ENCODE results near the gene ELF4.

Gene ELF4

DNA sequence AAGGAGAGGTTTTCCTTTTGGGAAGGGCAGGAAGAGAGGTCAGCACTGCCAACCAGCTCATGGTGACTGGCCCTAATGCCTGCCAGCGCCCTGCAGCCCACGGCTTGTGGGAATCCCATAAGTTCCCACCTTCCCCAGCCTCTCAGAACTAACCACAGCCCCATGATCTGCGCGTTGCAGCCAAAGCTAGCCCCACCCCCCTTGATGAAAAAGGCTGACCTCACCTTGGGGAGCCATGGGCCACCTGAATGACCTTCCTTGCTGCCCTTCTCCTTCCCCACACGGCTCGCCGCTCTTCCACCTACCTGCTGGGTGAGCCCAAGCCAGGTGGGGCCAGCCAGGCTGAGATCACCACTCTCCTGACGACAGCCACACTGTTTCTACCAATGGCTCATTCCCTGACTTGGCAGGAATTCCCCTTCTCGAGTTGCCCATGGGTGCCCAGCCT is 3.9 kb upstream of the ELF4 start:
- no peak for DNase-seq (ENCODE audit: low spot score)

DNA sequence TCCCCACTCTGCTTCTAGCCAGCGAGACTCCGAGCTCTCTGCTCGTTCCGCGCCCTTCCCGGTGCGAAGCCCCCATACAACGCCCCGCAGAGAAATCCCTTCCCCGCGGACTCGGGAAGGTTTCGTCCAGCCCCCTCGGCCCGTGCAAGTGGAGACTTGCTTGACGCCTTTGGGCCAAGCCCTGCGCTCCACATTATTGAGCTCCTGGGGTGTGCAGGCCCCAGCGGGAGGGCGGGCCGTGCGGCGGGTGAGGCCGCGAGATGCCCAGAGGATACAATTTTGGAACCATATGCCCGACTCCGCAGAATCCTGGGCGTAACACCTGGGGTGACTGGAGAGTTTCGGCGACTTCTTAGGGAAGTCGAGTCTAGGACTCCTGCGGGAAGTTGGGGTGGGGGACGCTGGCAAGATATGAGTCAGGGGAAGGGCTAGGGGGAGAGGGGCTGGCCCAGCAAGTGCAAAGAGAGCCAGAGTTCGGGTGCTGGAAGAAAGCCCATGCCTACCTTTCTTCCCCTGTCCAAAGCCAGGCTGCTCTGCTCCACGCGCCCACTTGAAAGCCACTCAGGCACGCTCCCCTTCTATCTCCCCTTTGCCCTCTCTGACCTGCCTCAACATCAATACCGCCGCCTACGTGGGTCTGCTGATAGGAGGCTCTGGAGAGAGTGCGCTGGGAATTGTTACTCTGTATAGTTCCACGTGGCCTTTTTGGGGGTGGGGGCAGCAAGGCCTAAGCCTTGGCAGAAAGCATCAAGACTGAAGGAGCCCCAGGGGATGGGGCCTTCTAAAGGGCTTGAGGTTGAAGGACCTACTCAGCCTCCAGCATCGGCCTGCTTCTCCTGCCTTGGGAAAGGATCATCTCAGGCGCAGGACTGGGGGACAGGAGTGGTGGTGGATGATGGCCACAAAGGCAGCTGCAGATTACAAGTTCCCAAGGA is 1.2 kb upstream of the ELF4 start:
- no peak for DNase-seq (ENCODE audit: low spot score)

DNA sequence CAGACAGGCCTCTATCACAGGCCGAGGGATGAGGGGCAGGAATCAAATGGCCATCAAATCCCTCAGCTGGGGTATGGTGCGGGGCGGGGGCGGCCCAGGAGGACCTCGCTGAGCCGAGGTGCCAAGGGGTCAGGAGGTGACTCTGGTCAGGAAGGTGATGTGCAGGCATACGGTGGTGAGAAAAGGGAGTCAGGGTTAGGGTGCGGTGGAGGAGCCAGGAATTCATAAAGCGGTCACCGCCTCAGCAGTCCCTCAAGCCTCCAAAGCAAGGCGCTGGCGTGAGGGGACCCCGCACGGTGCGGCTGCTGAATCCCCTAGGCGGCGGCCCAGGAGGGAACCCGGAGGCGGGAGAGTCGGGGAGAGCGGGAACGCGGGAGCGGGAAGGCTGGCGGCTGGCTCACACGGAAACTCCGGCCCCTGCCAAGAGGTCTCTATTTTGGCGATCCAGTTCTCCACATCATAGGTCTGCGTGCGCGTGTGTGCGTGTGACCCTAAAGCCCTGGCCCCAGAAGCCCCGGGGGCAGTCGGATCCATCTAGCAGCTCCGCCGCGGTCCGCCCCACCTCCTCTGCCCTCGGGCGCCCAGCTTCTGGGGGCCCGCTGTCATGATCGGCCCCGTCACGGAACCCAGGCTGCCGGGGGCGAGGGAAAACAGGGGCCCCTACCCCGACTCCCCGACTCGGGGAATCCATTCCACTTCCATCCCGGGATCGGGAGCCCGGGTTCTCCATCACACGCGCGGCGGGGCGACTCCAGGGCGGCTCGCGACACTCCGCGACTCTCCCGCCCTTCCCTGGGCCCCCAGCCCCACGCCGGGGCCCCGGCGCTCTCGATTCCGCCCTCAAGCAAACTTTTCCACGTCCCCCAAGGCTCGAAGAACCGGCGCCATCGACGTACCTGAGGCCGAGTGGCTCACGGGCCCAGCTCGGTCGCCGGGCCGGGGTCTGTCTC is 593 bp downstream of the ELF4 start:
- no peak for DNase-seq (ENCODE audit: low spot score)

DNA sequence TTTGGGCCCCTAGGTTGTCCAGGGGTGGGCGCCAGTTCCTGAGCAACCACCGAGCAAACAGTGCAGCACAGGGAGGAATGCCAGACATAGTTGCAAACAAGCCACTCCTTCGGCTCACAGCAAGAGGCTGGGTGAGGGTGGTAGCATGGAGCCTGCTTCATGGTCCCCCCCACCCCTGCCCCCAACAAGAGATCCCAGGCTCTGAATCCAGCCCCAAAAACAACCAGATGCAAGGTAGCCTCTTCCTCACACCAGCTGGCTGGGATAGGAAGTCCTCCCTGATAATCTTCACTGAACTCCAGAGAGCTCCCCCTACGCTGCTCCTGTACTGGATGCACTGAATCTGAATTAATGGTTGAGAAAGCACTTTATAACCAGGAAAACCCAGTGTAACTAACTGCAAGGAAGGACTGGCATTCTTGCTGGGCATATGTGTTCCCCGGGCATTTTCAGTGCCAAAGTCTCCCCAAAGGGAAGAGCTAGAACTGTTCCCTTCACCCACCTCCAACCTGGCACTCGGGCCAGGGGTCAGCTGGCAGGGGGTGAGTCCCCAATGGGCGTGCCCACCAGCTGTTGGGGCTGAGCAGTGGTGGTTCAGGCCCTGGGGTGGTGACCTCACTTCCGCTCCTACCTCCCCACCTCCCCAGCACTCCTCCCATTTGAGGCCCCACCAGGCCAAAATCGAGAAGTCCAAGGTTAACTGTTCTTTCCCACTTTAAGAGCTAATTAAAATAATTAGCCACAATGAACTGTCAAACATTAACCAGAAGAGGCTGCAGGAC is 1.5 kb downstream of the ELF4 start:
- peak; percentile 51 for DNase-seq (ENCODE audit: low spot score)

DNA sequence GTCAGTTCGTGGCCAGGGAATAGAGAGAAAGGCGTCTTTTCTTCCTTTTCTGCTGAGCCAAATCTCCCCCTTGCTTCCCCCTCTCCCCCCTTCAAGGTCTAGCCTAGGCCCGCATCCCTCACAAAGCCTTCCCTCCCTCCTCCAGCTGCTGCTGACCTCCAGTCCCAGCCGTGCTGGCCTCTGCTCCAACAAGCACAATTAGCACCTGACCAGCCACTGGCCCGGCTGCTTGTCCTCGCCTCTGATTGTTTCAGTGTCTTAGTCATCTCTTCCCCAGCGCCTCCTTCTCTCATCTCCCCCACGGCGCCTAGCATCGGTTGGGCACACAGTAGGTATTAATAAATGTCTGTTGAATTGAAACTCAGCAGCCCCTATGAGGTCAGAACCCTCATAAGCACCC is 4.2 kb downstream of the ELF4 start:
- no peak for DNase-seq (ENCODE audit: low spot score)

DNA sequence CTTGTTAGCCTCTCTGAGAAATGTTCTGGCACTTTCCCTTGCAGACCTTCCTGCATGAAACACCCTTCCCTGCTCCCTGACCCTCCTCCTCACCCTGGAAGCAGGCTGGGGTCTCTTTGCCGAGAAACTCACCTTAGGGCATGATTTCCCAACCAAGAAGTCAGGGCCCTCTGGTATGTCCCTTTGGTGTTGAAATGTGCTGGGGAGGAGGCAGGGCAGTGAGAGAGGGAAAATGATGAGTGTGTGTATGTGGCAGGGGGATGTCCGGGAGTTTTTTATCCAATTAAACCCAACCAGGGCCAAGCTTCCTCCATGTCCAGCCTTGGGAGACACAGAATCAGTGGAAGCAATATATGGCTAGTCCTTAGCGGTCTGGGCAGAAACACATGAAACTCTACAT is 5.1 kb downstream of the ELF4 start:
- DNase-seq (ENCODE audit: low spot score) = no peak

DNA sequence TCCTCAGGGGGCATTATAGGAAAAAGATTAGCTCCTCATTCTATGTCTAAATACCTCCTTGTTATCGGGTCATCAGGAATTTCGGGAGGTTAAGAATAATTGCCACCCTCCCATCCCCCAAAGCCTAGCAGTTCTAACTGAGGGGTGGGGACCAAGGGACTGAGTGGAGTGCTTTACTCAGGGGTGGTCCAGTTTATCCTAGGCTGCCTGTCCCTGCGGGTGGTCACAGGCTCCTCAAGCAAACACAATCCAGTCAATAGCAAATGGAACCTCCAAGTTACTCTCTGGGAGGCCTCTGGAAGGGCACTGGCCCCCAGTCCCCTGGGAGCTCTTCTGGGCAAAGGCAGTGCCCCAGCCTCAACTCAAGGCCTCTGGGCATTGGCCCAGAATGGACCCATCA is 6.7 kb downstream of the ELF4 start:
- no peak for DNase-seq (ENCODE audit: low spot score)

DNA sequence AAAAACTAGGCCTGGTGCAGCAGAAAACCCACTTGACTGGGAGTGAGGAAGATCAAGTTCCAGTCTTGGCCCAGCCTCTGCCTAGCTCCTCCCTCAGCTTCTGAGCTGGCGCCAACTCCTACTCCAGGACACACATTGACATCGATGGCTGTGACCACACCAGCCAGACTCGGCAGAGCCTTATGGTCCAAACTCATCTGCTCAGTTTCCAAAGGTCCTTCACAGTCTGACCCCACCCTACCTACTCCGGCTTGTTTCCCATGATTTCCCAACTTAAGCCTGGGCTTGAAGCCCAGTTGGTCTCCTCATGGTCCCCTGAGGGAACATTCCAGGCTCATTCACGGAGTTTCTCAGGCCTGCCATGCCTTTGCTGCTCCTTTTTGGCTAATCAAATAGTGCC is 10.1 kb downstream of the ELF4 start:
- no peak for DNase-seq (ENCODE audit: low spot score)

DNA sequence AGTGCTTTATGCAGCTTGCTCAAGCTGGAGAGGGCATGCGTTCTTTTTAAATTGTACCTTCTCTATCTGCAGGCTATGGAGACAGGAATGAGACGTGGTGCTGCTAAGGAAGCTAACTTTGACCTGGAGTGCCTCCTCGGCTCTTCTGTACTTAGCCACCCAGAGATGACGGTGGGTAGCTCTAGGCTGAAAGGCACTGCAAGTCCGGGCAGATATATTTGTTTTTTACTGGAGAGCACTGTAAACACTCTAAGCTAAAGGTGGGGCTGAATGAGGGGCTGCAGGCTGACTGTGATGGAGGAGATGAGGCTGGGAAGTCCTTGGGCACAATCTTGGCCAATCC is 12.1 kb downstream of the ELF4 start:
- DNase-seq (ENCODE audit: low spot score) = no peak

DNA sequence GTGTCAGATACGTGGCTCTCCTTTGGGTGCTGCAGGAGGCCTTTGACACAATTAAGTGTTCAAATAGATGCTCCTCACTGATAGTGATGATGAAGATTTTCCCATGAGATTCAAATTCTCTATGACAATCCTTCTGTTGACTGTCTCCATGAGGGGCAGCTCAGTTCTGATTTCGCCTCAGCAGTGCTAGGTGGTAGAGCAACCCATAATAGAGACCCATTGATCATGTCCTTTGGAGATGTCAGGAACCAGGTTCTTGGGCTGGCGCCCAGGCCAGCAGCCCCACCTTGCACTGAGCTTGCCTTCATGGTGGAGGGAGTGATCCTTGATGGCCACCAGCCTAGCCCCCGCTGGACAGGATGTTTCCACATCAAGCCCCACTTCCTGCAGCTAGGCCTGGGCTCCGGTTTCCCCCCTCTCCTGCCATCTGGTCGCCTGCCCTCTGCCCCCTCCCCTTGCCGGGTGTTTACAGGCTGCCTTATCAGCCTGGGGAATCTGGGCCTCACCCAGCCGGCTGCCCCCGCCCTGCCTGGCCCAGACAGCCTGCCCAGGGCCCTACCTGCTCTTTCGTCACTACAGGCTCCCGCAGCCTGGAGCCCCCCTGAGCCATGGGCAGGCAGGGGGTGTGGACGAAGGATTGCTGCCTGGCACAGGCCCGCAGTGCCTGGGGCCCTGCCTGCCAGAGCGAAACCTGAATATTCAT is 12.6 kb downstream of the ELF4 start:
- peak; percentile 32 for DNase-seq (ENCODE audit: low spot score)

DNA sequence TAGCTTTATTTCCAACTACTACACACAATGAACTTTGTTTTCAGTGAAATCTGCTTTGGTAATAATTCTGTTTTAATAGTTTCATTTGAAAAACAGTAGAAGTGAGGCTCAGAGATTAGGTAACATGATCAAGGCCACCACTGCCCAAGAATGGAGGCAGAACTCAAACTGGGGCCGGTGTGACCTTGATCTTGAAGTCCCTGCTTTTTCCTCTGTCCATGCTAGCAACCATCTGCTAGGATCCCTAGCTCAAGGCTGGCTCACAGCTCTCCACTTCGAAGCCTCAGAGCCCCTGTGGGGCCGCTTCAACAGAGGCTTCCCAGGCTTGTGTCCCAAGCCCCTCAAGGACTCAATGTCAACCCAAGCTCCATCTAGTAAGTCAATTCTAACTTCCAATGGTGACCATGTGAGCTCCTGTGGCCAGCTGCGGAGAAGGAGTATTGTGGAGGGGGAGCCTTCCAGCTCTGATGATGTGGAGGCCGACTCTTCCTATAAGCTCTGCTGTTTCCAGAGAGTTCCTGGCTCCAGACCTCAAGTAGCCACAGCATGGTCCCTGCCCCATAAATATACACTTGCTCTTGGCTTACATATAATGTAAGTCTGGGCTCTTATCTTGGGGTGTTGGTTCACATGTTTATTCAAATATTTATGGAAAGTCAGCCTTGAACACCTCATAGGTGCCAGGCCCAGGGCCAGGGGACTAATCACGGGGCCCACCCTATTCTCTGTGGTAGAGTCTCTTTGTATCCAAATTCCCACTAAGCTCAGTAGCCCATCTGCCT is 14.9 kb downstream of the ELF4 start:
- DNase-seq (ENCODE audit: low spot score) = no peak

DNA sequence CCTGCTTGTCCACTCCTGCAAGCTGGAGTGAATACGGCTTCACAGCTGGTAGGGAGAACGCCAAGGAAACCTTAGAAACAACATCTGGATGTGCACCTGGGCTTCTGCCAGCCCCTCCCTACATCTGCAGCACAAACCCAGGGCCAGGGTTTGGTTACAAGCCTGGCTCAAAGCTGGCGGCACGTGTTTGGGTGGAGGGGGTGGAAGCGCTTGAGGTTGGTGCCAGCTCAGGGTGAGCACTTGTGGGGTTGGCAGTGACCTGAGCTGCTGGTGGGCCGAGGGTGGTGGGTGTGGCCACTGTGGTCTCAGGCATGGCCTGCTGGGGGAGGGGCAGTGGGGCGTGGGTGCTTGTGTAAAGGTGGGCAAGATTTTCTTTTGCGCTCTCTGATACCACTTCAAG is 15.6 kb downstream of the ELF4 start:
- DNase-seq (ENCODE audit: low spot score) = no peak

DNA sequence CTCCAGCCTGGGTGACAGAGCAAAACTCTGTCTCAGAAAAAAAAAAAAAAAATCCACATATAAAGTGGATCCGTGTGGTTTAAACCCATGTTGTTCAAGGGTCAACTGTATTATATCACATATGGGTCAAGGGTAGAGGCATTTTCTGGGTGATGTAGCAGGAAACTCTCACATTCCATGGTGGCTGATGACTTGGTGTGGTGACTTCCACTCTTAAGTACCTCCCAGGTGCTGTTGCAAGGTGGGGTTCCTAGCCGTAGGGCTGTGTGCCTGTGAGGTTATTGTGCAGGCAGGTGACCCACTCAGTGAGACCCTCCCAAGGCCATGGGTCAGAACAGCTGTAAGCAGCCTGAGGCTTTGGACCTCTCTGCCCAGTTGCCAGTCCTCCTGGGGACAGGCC is 17.0 kb downstream of the ELF4 start:
- DNase-seq (ENCODE audit: low spot score) = no peak

DNA sequence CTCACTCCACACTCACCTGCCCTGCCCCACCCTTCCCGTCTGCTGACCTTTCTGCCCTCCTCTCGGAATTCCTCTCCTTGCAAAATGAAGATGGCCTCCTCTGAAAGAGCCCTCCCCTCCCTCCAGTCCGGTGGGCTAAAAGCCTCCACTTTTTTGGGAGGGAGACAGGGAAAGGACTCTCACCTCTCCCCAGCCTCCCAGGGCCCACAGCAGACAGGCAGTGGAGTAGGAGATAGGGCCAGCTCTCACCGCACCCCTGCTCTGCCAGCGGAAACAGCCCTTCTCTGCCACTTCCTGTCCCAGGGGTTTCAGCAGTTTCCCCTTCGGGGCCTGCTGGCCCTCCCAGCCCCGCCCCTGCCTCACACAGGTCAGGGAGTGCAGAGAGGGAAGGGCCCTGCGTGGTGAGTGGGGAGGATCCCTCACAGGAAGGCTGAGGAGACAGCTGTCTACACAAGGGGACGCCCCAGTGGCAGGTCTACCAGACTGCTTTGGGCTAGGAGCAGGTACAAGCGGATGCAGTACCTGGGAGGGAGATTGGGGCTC is 18.2 kb downstream of the ELF4 start:
- DNase-seq (ENCODE audit: low spot score) = peak; percentile 31

DNA sequence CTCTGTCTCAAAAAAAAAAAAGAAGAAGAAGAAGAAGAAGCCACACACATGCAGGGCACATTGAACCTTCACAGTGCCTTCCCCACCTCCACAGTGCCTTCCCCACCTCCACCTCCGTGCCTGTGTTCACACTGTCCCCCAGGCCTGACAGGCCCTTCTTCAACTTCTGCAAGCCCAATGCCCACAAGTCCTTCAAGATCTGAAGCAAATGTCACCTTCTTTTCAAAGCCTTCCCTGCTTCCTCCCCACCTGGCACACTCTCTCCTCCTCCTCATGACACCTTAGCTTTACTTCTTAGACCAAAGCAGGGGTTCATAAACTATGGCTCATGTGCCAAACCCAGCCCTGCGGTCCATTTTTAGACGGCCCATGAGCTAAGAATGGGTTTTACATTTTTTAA is 19.9 kb downstream of the ELF4 start:
- no peak for DNase-seq (ENCODE audit: low spot score)

DNA sequence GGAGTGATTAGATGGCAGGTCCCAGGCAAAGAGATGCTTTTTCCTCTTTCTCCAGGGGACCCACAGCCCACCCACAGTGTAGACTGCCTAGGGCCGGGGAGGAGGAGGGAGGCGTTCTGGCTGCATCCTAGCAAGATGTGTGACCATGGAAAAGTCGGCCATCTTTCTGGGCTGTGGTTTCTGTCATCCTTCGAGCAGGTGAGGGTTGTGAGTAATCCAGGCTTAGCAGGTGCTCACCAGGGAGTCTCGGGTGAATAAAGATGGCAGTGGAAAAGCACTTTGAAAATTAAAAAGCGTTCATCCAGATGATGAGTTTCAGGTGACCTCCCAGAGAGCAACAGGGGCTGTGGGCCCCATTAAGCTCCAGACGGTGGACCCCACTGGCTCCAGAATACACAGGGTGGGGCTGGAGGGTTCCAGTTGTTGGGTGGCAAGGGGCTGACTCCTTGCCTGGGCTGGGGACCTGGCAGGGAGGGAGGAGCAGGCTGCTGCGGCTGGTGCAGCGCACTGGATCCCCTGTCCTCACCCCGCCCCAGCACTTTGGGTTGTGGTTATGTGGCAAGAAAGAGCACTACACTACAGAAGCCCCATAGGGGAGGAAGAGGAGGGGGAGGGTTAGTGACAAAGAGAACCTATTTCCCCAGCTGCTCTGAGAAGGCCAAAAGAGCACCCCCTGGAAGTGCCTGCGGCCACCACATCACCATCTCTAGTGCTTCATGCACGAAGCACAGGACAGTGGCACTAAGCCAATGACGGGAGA is 23.7 kb downstream of the ELF4 start:
- DNase-seq (ENCODE audit: low spot score) = no peak

DNA sequence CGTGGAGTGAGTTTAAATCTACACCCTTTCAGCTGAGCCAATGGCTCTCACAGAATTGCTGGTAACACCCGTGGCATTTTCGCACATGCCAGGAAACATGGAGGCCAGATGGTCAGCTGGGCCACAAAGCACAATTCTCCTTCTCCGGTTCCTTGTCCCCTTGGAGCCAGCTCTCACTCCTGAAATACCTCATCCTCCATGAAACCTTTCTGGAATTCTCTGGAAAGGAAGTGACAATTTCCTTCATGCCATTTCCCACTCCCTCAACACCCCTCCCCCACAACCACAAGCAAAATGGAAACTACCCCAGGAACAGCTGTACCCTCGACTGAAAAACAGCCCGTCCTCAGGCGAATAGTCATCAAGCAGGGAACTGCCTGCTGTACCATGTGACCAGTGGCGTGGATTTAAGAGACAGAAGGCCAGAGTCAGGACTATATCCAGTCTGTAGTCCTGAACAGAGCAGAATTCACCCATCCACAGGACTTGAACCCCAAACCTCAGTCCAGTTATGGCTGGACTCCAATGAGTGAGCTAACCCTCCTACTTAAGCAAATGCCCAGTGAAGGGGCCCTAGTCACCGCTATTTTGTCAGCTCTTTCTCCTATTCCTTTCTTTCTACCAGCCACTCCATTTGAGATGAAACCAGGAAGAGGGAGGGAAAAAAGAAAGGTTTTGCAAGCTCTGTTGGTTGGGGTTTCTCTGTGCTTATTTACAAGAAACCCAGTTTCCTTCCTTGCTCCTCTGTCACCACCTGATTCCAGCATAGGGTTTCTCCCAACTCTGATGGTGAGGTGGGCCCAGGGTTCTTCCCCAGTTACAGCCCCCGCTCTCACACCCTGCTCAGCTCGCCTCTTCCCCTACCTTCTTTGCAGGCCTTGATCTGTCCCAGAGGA is 24.5 kb downstream of the ELF4 start:
- no peak for DNase-seq (ENCODE audit: low spot score)

DNA sequence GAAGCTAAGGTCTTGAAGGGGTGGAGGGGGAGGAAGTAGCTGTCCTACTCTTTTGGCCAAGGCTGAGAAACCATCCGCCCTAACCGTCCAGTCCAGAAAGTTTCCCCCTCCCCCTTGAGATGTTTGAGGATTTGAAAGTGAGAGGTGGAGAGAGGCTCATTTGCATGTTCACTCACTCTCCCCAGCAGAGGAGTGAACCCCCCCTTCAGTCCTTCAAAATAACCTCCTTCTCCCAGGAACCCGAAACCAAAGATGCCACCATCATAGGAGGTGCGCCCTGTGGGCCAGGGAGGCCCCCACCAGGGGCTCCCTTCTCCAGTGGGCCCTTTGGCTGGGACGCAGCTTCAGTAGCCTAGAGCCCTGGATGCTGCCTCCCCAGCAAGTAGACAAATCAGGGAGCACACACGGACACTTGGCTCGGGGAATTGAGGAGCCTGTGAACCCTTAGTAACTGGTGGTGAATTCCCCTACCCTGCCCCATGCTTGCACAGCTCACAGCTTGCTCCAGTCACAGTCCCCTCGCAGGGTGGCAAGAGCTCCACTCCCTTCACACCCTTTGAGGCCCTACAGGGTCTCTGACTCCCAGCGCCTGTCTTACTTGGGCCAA is 25.6 kb downstream of the ELF4 start:
- DNase-seq (ENCODE audit: low spot score) = no peak
